HG03060 (cell line): Measurements from ENCODE around the gene EMC9.

Experiments used
- ATAC-seq: cut with Tn5 transposase; IDR thresholded peaks from one replicate; pipeline ENCODE4 v1.9.1; 2021; ENCODE audit warnings: low read depth, moderate number of reproducible peaks; ENCODE audit not compliant: unreplicated experiment

EMC9 gene

DNA sequence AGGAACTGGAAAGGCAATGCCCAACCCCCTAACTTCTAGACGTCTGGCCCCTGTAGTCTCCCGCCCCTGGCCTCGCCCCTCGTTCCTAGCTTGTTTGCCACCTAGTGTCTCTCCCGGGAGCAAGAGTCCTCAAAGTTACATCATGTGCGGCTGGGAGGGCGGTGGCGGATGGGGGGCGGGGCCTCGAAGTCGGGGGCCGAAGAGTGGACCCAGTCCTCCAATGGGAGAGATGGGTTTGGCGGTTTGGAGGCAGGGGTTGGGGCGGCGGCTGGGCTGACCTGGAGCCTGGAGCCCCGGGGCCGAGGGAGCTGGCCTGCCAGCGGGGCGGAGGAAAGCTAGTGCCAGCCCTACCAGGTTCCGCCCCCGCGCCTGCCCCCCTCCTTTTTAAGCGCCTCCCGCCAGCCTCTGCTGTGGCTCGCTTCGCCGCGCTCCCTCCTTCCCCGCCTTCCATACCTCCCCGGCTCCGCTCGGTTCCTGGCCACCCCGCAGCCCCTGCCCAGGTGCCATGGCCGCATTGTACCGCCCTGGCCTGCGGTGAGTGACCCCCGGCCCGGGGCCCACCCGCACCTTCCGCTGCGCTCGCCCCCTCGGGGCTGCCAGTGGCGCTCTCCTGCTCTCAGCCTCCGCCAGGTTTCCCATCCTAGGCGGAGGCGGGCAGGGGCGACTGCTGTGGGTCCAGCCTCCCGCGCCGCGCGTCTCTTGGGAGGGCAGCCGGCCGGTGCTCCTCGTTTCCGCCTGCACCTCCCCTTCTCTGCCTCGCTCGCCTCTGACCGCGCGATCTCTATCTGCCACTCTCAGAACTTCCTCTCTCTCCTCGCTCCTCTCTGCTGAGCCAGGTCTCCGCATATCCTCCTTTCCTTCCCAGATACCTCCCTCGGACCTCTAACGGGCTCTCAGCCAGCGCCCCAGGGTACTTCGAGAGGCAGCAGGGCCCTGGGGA, 47.2 kb downstream of the EMC9 start, which contains the start of gene PCK2:
Gene PCK2 (plus strand): TSS at position 411 of the 940 bp plus-strand sequence. CDS start 95 bp downstream, at position 506.
- ATAC-seq, result peak; percentile 25

DNA sequence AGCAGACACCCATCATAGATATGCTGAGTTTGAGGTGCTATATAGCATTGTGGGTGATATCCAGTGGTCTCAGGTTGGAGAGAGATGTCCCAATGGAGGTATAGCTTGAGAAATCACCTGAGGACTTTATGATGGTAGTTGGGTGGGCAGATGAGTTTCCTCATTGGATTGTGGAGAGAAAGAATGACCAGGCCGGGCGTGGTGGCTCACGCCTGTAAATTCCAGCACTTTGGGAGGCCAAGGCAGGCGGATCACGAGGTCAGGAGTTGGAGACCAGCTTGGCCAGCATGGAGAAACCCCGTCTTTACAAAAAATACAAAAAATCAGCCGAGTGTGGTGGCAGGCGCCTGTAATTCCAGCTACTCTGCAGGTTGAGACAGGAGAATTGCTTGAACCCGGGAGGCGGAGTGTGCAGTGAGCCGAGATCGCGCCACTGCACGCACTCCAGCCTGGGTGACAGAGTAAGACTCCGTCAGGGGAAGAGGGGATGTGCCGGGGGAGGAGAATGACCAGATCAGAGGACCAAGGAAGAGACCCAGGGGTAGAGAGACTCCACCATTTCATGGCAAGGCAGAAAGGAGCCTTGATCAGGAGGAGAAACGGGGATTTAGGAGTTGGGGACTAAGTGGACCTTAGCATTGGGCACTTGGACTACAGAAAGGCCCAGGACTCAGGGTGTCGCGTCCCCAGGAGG, 48.0 kb downstream of the EMC9 start:
- no peak for ATAC-seq

DNA sequence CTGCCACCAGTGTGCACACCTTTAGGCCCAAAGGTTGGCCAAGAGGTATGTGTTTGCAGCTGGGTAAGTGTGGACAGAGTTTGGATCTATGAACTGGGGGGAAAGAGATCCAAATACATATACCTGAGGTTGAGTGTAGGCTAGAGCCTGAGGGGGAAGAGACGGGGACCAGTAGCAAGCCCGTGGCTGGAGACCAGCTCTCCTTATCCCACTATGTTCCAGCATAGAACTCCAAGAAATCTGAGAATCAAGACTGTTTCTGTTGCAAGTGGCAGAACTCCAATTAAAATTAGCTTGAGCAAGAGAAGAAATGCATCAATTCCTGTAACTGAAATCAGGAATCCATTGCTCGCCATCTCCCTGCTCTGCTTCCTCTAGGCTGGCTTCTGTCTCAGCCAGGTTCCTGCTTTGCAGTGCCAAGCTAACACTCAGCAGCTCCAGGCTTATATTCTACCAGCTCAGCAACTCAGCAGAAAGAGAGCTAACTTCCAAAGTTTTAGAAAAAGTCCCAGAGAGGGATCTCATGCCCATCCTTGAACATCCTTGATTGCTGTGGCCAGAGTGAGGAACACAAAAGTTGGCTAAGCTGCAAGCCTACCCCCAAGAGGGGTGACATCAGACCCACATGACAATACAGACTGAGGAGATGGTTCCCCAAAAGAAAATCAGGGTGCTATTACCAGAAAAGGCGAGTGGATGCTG, 48.7 kb downstream of the EMC9 start:
- ATAC-seq, result no peak

DNA sequence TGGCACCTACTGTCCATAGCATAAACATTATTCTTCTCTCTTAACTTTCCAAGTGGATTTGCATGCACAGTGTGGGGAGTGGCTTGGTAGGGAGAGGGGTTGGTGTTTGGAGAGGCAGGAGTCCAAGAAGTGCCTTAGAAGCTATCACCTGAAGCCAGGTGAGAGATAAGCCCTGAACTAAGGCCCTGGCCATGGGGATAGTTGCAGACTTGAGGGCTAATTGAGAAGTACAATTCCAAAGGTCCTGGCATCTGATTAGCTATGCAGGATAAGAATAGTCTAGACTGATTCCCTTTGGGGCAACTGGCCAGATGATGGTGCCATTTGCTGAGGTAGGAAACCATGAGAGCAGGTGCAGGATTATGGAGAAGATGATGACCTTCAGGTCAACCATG, 49.3 kb downstream of the EMC9 start:
- no peak for ATAC-seq

DNA sequence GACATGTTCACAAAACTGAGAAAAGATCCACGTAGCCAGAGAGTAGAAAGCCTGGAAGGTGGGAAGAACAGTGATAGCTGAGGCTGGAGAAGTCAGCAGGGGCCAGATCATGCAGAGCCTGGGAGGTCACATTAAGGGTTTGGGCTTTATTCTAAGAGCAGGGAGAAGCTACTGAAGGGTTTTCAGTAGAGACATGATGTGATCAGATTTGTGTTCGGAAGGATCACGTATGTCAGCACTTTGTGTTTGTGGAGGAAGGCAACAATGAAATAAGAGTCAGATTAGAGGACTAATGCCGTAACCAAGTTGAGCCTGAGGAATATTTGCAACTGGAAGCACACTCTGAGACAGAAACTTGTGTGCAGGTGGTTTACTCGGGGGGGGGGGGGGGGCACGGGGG, 51.5 kb downstream of the EMC9 start:
- no peak for ATAC-seq
